HepG2 (cell line): ENCODE results near the gene MED12L. TPM values are rescaled to one million over a fixed set of nuclear protein-coding genes. Genes with fewer than 3 reads are reported as not detected.

Experiments used
- ATAC-seq: fragments of 200-7000 bp; cut with Tn5 transposase; 3 replicates; pipeline ENCODE4 v1.9.1; 2020; ENCODE audit warnings: mild to moderate bottlenecking, moderate library complexity
- BruUV-seq: library from RNA; stranded (reverse); fragments of 400-500 nt; replicated peaks from 2 replicates; lab custom pipeline; 2021; lab: Mats Ljungman, UMichigan
- CTCF ChIA-PET: fragments of 300-600 bp; formaldehyde crosslinking; extraction: SDS; loops from one replicate; lab custom pipeline; 2021; ENCODE audit warnings: low total read pairs, inconsistent platforms, low intra/inter-chr PET ratio; lab: Yijun Ruan, JAX
- POLR2A ChIA-PET: fragments of 350-600 bp; sonication (Branson Sonifier 250); formaldehyde crosslinking; loops from one replicate; lab custom pipeline; 2020; ENCODE audit warnings: antibody characterized with exemption, inconsistent platforms; lab: Yijun Ruan, JAX
- DNase-seq: peaks from one replicate; pipeline ENCODE4 v3.0.0-alpha.2; 2015; ENCODE audit warnings: low spot score
- FAIRE-seq: peaks from 3 replicates; lab custom pipeline; 2011; peaks lifted over from hg19 to GRCh38; lab: Jason Lieb, UNC
- H2AFZ ChIP-seq: one replicate; pipeline ENCODE4 v1.6.1; 2011; ENCODE audit warnings: low read length, inconsistent platforms
- H3K27ac ChIP-seq: fragments of 300-600 bp; 3 replicates; pipeline ENCODE4 v1.8.0; 2011; ENCODE audit warnings: mixed run types, mild to moderate bottlenecking, mixed read lengths, low read length, inconsistent platforms; ENCODE audit not compliant: insufficient read depth; ENCODE audit errors: extremely low read length
- H3K27me3 ChIP-seq, 2 experiments: fragments of 200-600 bp in 1 of 2; 2 replicates in 1 of 2; 3 replicates in 1 of 2; pipeline versions ENCODE4 v1.6.0 to v1.8.0; 2011; ENCODE audit warnings: low read length in 2 of 2, mild to moderate bottlenecking in 2 of 2, moderate library complexity in 2 of 2, inconsistent platforms in 1 of 2; ENCODE audit not compliant: insufficient read depth in 2 of 2, control insufficient read depth in 1 of 2
- H3K36me3 ChIP-seq, 2 experiments: fragments of 200-600 bp in 1 of 2; replicated peaks in 1 of 2; 2 replicates in 1 of 2; 3 replicates in 1 of 2; pipeline versions ENCODE4 v1.5.1 to v1.8.0; 2011; ENCODE audit warnings: low read length in 2 of 2, inconsistent platforms in 1 of 2; ENCODE audit not compliant: insufficient read depth in 2 of 2, control insufficient read depth in 1 of 2
- H3K4me1 ChIP-seq: 2 replicates; pipeline ENCODE4 v1.5.1; 2012; ENCODE audit warnings: low read length, inconsistent platforms; ENCODE audit not compliant: insufficient read depth
- H3K4me2 ChIP-seq: 2 replicates; pipeline ENCODE4 v1.6.0; 2011; ENCODE audit warnings: low read depth, low read length, inconsistent platforms
- H3K4me3 ChIP-seq, 3 experiments: fragments of 200-600 bp in 1 of 3; sonication (generic), shearing (Covaris generic) in 1 of 3; replicated peaks in 1 of 3; 2 replicates each; pipeline ENCODE4 v1.5.1; 2011 to 2016; ENCODE audit warnings: low read length in 3 of 3, inconsistent platforms in 2 of 3, low read depth in 2 of 3, mild to moderate bottlenecking in 2 of 3, control low read depth in 1 of 3, mixed read lengths in 1 of 3; ENCODE audit not compliant: insufficient read depth in 1 of 3
- H3K79me2 ChIP-seq: one replicate; pipeline ENCODE4 v1.6.1; 2011; ENCODE audit warnings: low read length, inconsistent platforms; ENCODE audit not compliant: insufficient read depth
- H3K9ac ChIP-seq: 2 replicates; pipeline ENCODE4 v1.6.0; 2011; ENCODE audit warnings: mild to moderate bottlenecking, low read depth, low read length, inconsistent platforms; ENCODE audit not compliant: insufficient read depth
- H3K9me3 ChIP-seq: 2 replicates; pipeline ENCODE4 v1.5.1; 2012; ENCODE audit warnings: mild to moderate bottlenecking, low read length
- H4K20me1 ChIP-seq: 2 replicates; pipeline ENCODE4 v1.6.0; 2011; ENCODE audit warnings: inconsistent platforms, mild to moderate bottlenecking, low read length, moderate library complexity; ENCODE audit not compliant: insufficient read depth
- ATF5 ChIP-seq: sonication (generic); formaldehyde crosslinking; IDR thresholded peaks from 2 replicates; pipeline ENCODE4 v1.4.0; 2020; ENCODE audit warnings: mild to moderate bottlenecking, low read depth, missing genetic modification reagents
- CENPX ChIP-seq: sonication (generic); formaldehyde crosslinking; IDR thresholded peaks from 2 replicates; pipeline ENCODE4 v1.9.0; 2021; ENCODE audit warnings: mild to moderate bottlenecking, missing genetic modification reagents, moderate library complexity
- CTCF ChIP-seq: sonication (generic); formaldehyde crosslinking; IDR thresholded peaks from 2 replicates; pipeline ENCODE4 v1.5.0; 2020; ENCODE audit warnings: mild to moderate bottlenecking, missing genetic modification reagents, moderate library complexity
- FOXO4 ChIP-seq: sonication (generic); formaldehyde crosslinking; conservative IDR thresholded peaks from 2 replicates; pipeline ENCODE4 v1.8.1; 2023; ENCODE audit warnings: missing genetic modification reagents
- KDM5B ChIP-seq: sonication (generic); formaldehyde crosslinking; IDR thresholded peaks from 2 replicates; pipeline ENCODE4 v1.4.0; 2020; ENCODE audit warnings: missing genetic modification reagents, mild to moderate bottlenecking, borderline replicate concordance
- SKI ChIP-seq: fragments of 450-650 bp; IDR thresholded peaks from one replicate; pipeline ENCODE4 v1.6.1; 2018; ENCODE audit warnings: mild to moderate bottlenecking; ENCODE audit not compliant: partially characterized antibody
- SNAI1 ChIP-seq: sonication (generic); formaldehyde crosslinking; IDR thresholded peaks from 2 replicates; pipeline ENCODE4 v1.5.0; 2020; ENCODE audit warnings: mild to moderate bottlenecking, missing genetic modification reagents, borderline replicate concordance
- TIGD3 ChIP-seq: sonication (generic); formaldehyde crosslinking; IDR thresholded peaks from 2 replicates; pipeline ENCODE4 v1.5.1; 2020; ENCODE audit warnings: mild to moderate bottlenecking, missing genetic modification reagents, borderline replicate concordance
- ZBTB1 ChIP-seq: sonication (generic); formaldehyde crosslinking; IDR thresholded peaks from 2 replicates; pipeline ENCODE4 v1.4.0; 2020; ENCODE audit warnings: missing genetic modification reagents, borderline replicate concordance
- ZNF468 ChIP-seq: sonication (generic); formaldehyde crosslinking; IDR thresholded peaks from 2 replicates; pipeline ENCODE4 v1.8.0; 2022; ENCODE audit warnings: mild to moderate bottlenecking, moderate library complexity, missing genetic modification reagents
- ZXDC ChIP-seq: sonication (generic); formaldehyde crosslinking; IDR thresholded peaks from 2 replicates; pipeline ENCODE4 v1.5.0; 2020; ENCODE audit warnings: mild to moderate bottlenecking, missing genetic modification reagents
- WGBS: methylation state at CpG from one replicate; pipeline ENCODE4 v1.1.6; 2017; ENCODE audit warnings: low lambda C conversion rate; 5-methylcytosine and 5-hydroxymethylcytosine counted together
- in situ Hi-C: cut with HindIII; loops from 2 replicates; pipeline ENCODE4 v1.10.0; 2017; ENCODE audit warnings: low pct_unique_long_range_greater_than_20kb; ENCODE audit not compliant: extremely low pct_ligation_motif_present
- intact Hi-C: fragments of 100-400 bp; cut with micrococcal nuclease; formaldehyde crosslinking; loops from one replicate; pipeline ENCODE4 v1.10.0; 2022; ENCODE audit not compliant: unreplicated experiment
- polyA plus RNA-seq, 8 experiments: library from polyadenylated mRNA; depleted of rRNA in 3 of 8; stranded (reverse) in 7 of 8; unstranded in 1 of 8; fragments of >200 nt; fragmentation: Illumina TruSeq in 4 of 8; extraction: Trizol in 4 of 8; gene quantifications; 2 replicates each; pipeline versions ENCODE4 v1.2.1 to v1.2.3, GENCODE V29; 2011 to 2016; ENCODE audit warnings: low read depth in 4 of 8, missing spikeins in 1 of 8, mixed read lengths in 1 of 8; ENCODE audit not compliant: insufficient read depth in 1 of 8
- total RNA-seq, 5 experiments: library from RNA; depleted of rRNA; stranded (reverse); fragments of >200 nt; fragmentation: Illumina TruSeq; extraction: Trizol; gene quantifications; 2 replicates each; pipeline ENCODE4 v1.2.3, GENCODE V29; 2016; ENCODE audit warnings: low read depth in 1 of 5
- TF ChIP-seq, protein P1 (sequence below): sonication (generic); formaldehyde crosslinking; IDR thresholded peaks from 2 replicates; pipeline ENCODE4 v1.4.0; 2020; ENCODE audit warnings: low read depth, missing genetic modification reagents

Gene MED12L
- total and polyA plus RNA-seq, 2 of the 13 experiments (the other 11 are each of a cell fraction or from before 2014, with no cell fraction given), result 0.07 to 0.64 TPM

- Histone ChIP-seq H3K27ac (no peak overlapping the region), H4K20me1 (no peaks in the 10 kb centered on the region), H2AFZ (no peak overlapping the region), H3K36me3 (no peaks in the 10 kb centered on the region), H3K4me3 (no peak overlapping the region), H3K27me3 (no peaks in the 10 kb centered on the region), H3K9ac (no peak overlapping the region), H3K79me2 (no peaks in the 10 kb centered on the region), H3K9me3 (no peaks in the 10 kb centered on the region), H3K4me2 (no peak overlapping the region), H3K4me1 (no peaks in the 10 kb centered on the region)
- ChIA-PET CTCF (no interaction called here), POLR2A (no interaction called here)
- in situ Hi-C loops, result no loop called here
- no peak for FAIRE-seq
- BruUV-seq, result no TSS peak
- WGBS, result 87% methylated on average over 1 of the region's 1 CpG
- ATAC-seq, result no peak; the same call in 2 of the 3 replicates
- intact Hi-C loops, result no loop called here
- DNase-seq, result no peak
- TF ChIP-seq FOXO4 (CRISPR knock-in tag), result no peak
- no peak for TF ChIP-seq SNAI1
- TF ChIP-seq ATF5, result no peak
- TF ChIP-seq ZBTB1 (CRISPR knock-in tag), result no peak
- TF ChIP-seq, protein P1, sequence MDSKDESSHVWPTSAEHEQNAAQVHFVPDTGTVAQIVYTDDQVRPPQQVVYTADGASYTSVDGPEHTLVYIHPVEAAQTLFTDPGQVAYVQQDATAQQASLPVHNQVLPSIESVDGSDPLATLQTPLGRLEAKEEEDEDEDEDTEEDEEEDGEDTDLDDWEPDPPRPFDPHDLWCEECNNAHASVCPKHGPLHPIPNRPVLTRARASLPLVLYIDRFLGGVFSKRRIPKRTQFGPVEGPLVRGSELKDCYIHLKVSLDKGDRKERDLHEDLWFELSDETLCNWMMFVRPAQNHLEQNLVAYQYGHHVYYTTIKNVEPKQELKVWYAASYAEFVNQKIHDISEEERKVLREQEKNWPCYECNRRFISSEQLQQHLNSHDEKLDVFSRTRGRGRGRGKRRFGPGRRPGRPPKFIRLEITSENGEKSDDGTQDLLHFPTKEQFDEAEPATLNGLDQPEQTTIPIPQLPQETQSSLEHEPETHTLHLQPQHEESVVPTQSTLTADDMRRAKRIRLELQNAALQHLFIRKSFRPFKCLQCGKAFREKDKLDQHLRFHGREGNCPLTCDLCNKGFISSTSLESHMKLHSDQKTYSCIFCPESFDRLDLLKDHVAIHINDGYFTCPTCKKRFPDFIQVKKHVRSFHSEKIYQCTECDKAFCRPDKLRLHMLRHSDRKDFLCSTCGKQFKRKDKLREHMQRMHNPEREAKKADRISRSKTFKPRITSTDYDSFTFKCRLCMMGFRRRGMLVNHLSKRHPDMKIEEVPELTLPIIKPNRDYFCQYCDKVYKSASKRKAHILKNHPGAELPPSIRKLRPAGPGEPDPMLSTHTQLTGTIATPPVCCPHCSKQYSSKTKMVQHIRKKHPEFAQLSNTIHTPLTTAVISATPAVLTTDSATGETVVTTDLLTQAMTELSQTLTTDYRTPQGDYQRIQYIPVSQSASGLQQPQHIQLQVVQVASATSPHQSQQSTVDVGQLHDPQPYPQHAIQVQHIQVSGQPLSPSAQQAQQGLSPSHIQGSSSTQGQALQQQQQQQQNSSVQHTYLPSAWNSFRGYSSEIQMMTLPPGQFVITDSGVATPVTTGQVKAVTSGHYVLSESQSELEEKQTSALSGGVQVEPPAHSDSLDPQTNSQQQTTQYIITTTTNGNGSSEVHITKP (CRISPR knock-in tag), result no peak
- no peak for TF ChIP-seq ZNF468
- no peak for TF ChIP-seq KDM5B (CRISPR knock-in tag)
- TF ChIP-seq TIGD3, result no peak
- no peak for TF ChIP-seq ZXDC (CRISPR knock-in tag)
- no peak for TF ChIP-seq CTCF (CRISPR knock-in tag)
- no peak for TF ChIP-seq CENPX (CRISPR knock-in tag)
- TF ChIP-seq SKI, result no peak
Measured at GRCh38 chr3:151483488-151483887, 398.0 kb downstream of the MED12L start.
